GM19452 (cell line): Measurements from ENCODE around the gene MTMR12.
"Not testable (repeated sequence)": the region's sequence is repeated elsewhere in the genome, so short reads cannot be mapped to it uniquely, and the experiment has no call there.

Experiments
- ATAC-seq: cut with Tn5 transposase; IDR thresholded peaks from one replicate; pipeline ENCODE4 v1.9.1; 2021; ENCODE audit not compliant: unreplicated experiment

The MTMR12 gene

DNA sequence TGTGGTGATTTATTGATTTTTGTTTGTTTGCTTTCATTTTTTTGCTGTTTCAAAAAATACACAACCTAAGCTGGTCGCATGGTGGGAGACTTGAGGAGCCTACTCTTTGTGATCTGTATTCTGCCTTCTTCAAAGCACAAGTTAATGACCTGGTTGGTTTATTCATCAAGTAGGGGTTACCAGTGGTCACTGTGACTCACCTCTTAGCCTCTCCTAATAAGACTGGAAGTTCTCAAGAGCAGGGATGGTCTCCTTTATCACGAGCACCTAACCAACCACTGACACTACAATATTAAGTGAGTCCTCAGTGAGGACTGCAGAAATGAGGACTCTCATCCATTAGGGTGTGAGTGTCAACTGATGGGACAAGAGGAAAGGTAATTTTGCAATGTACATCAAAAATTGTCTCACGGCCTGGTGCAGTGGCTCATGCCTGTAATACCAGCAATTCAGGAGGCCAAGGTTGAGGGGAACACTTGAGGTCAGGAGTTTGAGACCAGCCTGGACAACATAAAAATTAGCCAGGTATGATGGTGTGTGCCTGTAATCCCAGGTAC is 13.6 kb upstream of the MTMR12 start:
- ATAC-seq, result no peak

DNA sequence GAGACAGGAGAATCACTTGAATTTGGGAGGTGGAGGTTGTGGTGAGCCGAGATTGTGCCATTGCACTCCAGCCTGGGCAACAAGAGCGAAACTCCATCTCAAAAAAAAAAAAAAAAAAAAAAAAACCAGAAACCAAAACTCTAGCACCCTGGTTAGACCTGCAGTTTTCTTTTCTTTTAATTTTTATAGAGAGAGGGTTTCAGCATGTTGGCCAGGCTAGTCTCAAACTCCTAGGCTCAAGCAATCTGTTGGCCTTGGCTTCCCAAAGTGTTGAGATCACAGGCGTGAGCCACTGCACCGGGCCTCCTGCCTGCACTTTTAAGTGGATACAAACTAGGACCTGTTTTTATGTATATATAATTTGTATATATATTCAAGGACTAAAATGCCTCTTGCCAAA is 12.9 kb upstream of the MTMR12 start:
- no peak for ATAC-seq

DNA sequence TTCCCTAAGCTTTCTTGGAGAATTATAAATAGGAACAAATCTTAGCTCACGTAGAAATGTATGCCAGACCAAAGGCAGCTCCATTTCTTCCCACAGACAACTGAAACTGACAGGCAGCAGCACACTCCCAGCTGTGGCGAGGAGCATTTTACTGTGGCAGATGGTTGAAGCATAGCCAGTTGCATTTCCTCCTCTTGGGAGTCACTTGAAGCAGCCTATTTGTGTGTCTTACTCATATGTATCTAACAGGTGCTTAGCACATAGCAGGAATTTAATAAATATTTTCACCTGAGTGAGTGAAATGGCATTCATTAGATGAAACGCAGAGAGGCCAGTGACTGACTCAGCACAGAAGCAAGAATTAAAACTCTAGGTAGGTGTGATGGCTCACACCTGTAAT is 12.3 kb upstream of the MTMR12 start:
- peak; percentile 58 for ATAC-seq

DNA sequence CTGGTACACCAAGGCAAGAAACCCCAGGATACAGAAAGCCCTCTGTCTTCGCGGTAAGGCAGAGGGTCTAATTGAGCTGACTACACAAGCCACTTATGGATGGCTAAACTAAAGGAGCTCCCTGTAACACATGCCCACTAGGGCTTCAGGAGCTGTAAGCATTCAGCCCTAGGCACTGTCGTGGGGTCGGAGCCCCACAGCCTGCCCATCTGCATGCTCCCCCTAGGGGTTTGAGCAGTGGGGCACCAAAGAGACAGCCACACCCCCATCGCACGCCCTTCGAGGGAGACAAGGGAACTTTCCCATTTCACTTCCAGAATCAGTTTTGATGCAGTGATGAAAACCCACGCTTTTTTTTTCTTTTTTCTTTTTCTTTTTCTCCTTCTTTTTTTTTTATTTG is 11.0 kb upstream of the MTMR12 start:
- ATAC-seq, result no peak

DNA sequence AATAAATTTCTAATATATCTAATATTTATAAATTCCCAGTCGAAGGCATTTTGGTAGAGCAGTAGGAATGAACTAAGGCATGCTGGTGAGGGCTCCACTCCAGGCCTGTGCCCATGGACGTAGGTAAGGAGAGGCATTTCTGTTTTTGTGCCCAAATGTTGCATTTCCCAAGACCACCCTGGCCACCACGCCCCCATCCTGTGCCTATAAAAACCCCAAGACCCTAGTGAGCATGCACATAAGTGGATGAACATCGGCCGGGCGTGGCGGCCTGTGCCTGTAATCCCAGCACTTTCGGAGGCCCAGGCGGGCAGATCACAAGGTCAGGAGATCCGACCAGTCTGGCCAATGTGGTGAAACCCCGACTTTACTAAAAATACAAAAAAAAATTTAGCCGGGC is 10.1 kb upstream of the MTMR12 start:
- no peak for ATAC-seq

DNA sequence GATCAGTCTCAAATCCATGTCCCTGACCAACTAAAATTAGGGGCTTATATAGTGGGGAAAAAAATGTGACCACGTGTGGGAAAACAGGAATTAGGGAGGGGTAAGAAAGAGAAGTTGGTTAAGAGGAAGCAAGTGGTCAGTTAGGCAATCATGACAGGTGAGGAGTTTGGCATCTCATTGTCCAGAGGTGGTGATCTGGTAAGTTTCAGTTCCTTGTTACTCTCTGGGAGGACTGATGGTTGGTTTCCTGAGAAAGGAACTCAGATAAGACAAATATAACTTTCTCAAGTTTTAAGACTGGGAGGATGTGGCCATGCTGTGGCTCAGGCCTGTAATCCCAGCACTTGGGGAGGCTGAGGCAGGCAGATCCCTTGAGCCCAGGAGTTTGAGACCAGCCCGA is 9.0 kb upstream of the MTMR12 start:
- not testable (repeated sequence) for ATAC-seq

DNA sequence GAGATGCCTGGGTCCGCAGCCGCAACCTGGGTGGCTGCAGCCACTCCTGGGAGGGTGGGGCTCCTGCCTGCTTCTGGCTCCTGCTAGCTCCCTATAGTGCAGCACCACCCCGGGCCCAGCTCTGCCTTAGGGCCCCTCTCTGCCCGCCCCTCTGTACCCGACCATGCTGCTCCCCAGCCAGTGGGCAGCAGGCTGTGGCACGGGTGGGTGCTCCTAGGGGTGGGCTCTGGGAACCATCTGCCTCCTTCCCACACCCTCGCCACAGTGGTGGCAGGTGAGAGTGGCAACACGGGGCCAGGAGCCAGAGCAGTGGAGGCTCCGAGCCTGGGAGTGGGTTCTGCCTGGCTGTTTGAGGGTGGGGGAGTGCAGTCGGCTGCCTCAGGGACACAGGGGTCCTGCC is 7.8 kb upstream of the MTMR12 start:
- no peak for ATAC-seq

DNA sequence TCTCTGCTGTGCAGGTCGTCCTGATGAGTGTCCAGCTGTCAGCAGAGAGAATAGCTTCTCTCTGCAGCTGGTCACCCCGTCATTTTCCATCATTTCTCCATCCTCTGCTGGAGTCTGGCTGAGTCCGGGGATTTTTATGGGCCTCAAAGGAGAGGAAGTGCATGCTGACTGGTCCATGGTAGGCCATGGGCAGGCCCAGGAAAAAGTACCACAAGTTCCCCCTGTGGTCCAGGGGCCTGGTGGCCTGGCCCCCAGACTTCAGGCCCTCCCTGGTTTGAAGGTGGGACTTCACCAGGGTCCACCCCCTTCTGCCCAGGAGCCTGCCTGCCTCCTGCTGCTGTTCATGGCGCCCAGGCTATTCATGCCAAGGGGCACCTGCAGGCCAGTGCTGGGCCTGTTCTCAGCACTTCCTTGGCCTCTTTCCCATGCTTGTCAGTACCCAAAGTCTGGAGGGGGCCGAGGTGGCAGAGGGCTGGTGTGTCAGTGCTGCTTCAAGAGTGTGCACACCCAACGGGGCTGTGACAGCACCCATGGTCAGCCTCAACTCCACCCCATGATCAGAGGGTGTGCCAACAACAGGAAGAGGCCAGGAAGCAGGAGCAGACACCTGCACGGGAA is 7.3 kb upstream of the MTMR12 start:
- ATAC-seq, result no peak

DNA sequence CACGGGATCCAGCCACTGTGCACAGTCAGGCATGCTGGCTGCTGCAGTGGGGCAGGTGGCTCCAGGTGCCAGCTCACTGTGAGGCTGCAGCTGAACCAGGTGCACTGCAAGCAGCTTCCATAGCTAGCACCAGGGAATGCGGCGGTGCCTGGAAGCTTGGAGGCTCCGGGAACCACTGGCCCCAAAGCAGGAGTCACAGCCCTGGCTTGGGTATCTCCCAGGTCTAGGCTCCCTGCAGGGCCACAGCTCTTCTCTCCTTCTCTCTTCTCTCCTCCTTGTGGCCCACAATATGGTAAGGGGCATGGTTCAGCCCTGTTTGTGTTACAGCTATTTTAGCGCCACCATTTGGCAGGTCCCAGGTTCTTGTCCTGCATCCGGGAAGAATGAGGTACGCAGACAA is 6.7 kb upstream of the MTMR12 start:
- no peak for ATAC-seq

DNA sequence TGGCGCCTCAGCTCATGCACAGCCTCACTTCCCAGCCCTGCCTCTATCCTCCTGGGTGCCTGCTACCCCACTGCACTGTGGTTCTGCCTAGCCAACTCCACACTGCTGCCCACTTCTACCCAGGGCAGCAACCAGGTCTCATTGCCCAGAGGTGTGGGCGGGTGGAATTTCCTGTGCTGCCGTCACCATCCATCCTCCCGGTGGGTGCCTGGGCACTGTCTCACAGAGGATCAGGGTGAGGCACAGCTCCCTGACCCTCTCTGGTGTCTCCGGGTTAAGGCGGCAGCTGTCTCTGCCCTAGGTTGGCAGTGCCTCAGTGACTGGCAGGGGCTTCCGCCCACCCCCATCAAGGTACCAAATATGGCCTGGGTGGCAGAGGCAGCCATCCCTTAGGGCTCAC is 4.3 kb upstream of the MTMR12 start:
- ATAC-seq, result no peak

DNA sequence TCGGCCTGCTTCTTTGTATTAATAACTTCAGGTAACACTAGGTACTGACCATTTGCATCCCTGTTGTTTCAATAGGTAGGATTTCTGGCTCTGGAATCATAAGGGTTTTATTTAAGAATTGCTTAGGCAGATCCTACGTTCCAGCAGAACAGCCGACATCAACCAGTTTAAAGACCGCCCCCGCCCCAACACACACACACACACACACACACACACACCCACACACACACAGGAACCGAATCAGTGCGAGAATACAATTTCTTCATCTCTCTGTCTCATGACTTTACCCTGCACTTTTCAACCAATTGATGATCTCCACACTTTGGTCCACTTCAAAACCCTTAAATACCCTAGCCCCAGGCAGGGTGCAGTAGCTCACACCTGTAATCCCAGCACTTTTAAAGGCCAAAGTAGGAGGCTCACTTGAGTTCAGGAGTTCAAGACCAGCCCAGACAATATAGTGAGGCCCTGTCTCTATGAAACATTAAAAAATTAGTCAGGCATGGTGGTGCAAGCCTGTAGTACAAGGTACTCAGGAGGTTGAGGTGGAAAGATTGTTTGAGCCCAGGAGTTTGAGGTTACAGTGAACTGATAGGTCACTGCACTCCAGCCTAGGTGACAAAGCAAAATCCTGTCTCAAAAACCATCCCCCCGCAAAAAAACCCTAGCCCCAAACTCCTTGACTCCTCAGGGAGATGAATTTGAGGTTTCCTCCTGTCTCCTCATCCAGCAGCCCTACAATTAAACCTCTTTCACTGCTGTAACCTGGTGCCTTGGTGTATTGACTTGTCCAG is 2.7 kb upstream of the MTMR12 start:
- no peak for ATAC-seq

DNA sequence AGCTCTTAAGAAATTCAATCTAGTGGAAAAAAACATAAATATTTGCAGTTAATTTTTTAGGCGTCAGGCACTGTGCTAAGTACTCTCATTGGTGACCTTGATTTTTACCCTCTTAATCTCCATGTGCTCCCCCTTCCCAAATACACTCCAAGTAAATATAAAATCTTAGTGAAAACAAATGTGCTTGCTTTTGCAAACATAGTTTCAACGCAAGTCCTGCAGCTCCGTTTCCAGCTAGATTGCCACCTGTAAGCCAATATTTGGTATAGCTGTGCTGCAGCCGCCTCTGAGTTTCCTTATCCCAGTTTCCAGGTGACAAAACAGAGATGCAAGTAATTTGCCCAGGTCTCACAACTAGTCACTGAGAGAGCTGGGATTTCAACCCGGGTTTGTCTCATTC is 1.9 kb upstream of the MTMR12 start:
- ATAC-seq, result no peak

DNA sequence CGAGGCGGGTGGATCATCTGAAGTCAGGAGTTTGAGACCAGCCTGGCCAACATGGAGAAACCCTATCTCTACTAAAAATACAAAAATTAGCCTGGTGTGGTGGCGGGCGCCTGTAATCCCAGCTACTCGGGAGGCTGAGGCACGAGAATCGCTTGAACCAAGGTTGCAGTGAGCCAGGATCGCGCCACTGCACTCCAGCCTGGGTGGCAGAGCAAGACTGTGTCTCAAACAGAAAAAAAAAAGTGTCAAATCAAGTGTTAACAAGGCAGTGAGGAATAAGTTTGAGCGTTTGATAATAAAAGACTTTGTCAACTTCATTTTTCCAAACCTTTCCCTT is 1.4 kb upstream of the MTMR12 start:
- ATAC-seq, result not testable (repeated sequence)

DNA sequence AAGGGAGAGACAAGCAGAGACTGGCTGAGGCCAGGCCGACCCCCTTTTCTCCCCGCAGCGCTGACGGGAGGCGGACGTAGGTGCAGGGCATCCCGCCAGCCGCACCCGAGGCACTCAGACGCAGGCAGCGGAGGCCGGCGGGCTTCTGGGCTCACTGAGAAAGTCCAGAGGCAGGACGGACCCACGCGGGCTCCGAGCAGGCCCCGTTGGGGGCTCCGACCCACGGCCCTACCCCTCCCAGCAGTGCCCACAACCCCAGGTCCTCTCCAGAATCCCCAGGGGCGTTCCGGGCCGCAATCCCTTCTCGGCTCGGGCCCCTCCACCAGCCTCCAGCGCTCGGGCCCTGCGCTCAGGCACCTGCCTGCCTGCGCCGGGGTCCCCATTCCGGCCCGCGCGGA is 543 bp downstream of the MTMR12 start:
- ATAC-seq, result peak; percentile 32

DNA sequence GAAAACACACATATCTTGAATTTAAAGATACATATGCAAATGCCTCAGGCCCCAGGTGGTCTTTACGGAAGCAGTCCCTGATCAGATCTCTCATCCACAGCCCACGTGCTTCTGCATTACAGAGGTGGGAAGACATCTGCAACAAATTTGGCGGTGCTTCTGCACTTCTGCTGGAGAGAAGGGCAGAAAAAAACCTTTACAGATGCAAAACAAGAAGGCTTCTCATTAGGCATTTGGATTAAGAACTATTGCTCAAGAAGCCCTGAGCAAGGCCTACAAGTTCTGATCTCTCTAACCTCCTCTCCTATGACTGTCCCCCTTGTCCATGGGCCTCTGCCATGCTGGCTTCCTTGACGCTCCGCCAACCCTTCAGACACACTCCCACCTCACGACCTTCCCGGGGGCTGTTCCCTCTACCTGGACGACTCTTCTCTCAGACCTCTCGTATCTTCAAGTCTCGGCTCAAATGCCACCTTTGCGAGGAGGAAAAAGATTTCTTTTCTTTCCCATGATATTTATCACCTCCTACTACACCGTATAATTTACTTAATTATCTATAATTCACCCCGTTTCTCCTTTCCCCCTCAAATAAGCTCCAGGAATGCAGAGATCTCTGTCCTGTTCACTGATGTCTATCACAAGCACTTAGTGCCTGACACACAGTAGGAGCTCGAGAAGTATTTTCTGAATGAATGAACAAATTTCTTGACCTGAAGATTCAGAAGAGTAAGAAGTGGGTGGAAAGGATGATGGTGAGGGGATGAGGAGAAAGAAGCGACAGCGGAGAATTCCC is 1.1 kb downstream of the MTMR12 start:
- ATAC-seq, result no peak

DNA sequence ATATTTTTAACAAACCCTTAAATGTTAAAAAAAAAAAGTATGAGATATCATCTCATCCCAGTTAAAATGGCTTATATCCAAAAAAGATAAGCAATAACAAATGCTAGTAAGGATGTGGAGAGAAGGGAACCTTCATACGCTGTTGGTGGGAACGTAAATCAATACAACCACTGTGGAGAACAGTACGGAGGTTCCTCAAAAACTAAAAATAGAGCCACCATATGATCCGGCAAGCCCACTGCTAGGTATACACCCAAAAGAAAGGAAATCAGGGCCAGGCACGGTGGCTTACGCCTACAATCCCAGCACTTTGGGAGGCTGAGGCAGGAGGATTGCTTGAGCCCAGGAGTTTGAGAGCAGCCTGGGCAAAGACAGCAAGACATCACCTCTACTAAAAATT is 3.0 kb downstream of the MTMR12 start:
- no peak for ATAC-seq

DNA sequence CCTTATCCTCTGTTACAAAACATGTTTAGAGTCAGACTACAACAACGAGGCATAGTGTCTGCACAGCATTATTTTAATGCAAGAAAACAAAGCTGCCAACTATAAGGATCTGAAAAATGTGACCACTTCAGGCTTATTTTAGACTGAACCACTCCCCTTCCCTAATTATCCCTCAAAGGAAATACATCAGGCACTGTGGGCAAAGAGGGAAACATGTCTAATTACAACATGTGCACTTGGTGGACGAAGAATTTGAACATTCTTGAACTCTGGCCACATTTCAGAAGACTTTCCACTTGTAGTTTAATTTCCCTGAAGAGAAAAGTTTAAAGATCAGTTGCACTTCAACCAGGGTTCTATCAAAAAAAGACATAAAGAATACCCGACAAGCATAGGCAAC is 3.8 kb downstream of the MTMR12 start:
- no peak for ATAC-seq

DNA sequence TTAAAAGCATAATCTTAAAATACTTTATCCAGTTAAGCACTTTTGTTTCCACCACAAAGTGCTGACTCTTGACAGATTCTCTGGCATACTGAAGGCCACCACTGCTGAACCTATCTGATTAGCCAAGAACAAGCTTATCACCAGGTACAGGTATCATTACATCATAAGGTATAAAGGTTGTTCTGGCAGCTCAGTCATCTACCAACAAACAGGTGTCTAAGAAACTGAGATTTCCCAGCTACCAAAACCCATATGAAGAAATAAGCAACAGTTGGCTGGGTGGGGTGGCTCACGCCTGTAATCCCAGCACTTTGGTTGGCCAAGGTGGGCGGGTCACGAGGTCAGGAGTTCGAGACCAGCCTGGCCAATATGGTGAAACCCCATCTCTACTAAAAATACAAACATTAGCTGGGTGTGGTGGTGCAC is 5.0 kb downstream of the MTMR12 start:
- no peak for ATAC-seq

DNA sequence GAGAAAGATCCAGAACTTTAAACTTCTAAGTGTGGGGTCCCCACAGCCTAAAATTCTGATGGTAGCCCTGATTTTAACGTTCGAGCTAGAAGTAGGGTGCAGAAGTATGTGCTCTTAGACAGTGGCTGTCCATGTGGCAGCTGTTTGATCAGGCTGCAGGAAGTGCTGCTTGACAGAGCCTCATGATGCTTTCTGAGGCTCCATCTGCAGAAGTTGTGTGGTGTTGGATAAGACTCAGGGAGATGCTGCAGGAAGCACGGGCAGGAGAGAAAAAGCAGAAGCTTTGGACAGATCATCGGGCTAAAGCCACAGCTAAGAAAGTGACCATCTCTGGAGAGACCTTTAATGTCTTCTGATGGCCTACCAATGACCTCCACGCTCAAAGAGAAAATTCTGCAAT is 8.1 kb downstream of the MTMR12 start:
- ATAC-seq, result no peak

DNA sequence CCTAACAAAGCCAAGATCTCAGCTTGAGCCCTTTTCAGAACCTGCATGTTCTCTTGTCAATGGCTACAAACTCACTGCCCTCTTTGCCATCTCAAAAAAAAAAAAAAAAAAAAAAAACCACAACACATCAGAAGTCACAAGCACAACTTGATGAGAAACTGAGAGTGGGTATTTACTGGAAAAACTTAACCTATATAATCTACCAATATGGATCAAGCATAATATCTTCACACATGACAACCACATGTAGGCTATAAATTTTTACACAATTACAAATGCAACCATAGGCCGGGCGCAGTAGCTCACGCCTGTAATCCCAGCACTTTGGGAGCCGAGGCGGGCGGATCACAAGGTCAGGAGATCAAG is 9.0 kb downstream of the MTMR12 start:
- no peak for ATAC-seq

DNA sequence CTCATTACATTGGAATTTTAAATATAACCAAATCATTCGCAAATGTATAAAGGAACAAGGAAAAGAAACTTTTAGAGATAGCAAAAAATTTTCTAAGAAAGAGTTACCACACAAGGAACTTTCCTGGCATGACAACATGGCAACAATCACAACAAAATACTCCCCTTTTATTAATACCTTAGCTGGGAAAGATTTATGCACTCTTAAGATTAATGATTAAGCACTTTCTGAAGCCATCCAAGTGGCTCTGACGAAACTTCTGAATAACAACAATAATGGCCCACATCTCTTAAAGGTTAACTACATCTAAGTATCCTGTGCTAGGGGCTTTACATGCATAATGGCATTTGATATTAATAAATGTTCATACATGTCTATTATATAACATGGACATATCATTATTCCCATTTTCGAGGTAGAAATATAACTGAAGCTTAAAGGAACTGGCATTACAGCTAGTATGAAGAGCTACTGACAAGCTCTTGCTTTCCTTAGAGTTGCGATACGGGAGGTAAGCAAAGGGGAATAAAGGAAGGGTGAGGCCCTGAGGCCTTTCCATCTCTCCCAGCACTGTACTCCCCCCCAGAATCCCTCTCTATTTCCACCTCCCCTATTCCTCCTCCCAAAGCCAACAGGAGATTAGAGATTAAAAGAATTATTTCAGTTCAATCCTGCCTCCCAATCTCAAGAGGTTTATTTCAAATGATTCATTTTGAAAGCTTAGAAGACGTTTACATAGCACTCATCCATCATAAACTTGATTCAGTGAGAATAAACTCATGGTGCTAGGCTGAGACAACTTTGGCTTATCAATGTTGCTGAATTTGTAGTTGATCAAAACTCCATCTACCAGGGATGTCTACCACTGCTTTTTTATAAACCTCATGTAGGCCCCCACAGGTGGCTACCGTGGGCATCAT is 9.6 kb downstream of the MTMR12 start:
- ATAC-seq, result no peak
